Measurements from ENCODE around the gene DIAPH2.

Gene DIAPH2

DNA sequence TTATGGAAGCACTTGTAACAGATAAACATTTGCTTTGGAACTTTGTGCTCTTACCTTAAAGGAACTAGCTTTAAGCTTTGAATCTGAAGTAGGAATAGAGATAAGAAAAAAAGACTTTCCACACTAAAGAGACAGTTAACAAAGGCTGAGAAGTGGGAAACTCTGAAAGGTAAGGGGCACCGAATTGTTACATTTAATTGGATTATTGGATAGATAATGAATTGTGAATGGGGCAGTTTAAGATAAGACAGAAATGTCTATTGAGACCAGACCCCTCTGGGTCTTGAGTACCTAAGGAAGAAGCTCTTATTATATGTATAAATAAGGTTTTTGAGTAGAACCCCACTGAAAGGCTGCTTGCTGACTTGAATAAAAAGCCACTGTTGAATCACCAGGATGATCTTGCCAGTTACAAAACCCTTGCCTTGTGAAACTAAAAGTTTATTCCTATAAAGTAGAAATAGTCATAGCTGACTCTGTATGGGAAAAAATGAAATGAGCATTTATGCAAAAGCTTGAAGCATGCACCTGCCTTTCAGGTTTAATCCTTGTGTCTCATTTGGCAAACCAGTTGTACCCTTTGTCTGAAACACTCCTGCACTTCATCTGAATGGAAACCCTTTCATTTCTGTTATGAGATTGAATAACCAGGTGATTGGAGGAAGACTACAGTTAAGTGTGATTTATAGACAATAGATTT lies 622.3 kb downstream of the DIAPH2 start:
- no peak for DNase-seq (ENCODE audit: low read depth in 3 of 3)

- no peak for DNase-seq (ENCODE audit: low read depth in 3 of 3)
Measured at GRCh38 chrX:97308171-97308570, 623.5 kb downstream of the DIAPH2 start.

- DNase-seq (ENCODE audit: low read depth in 3 of 3) = no peak
Measured at GRCh38 chrX:97309487-97310116, 625.0 kb downstream of the DIAPH2 start.

- DNase-seq (ENCODE audit: low read depth in 3 of 3) = no peak
Measured at GRCh38 chrX:97310373-97310772, 625.7 kb downstream of the DIAPH2 start.

- no peak for DNase-seq (ENCODE audit: low read depth in 3 of 3)
Measured at GRCh38 chrX:97311066-97311778, 626.6 kb downstream of the DIAPH2 start.

- no peak for DNase-seq (ENCODE audit: low read depth in 3 of 3)
Measured at GRCh38 chrX:97314345-97314744, 629.7 kb downstream of the DIAPH2 start.

DNA sequence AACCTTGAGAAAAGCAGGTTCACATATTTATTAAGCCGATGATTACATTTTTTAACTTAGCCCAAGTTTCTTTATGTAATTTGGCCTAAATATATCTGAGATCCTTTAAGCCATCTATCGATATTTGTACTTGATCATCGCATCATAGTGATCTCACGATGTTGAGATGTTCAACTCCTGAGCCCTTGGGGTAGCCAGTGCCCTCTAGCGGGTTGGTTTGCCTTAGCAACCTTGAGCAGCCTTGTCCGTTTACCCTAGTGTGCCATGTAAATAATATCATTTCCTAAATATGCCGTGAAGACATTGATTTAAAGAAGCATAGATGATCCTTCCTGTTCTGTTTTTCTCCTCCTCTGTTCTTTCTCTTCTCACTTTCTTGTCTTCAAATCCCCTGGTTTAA lies 631.3 kb downstream of the DIAPH2 start:
- DNase-seq (ENCODE audit: low read depth in 3 of 3) = no peak

- no peak for DNase-seq (ENCODE audit: low read depth in 3 of 3)
Measured at GRCh38 chrX:97320305-97320704, 635.7 kb downstream of the DIAPH2 start.

DNA sequence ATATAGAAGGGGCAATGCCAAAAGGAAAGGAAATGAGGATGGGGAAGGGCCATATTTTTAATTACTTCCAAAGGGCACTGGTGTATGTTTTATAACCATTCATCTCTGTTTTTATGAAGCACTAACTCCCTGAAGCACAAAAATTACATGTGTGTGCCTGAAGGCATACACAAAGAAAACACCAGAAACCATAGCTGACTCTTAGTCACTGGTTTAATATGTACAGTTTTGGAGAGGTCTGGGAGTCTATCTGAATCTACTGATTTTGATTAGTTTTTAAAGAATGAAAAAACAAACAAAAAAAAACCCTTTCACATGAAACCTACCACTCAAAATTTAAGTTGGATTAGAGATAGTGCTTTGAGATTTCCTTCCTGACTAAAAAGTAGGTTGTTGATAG lies 637.8 kb downstream of the DIAPH2 start:
- no peak for DNase-seq (ENCODE audit: low read depth in 3 of 3)

GRCh38 chrX:97326456-97326855 lies 641.8 kb downstream of the DIAPH2 start:
- DNase-seq (ENCODE audit: low read depth in 3 of 3) = no peak

- DNase-seq (ENCODE audit: low read depth in 3 of 3) = no peak
Measured at GRCh38 chrX:97328853-97329390, 644.3 kb downstream of the DIAPH2 start.

DNA sequence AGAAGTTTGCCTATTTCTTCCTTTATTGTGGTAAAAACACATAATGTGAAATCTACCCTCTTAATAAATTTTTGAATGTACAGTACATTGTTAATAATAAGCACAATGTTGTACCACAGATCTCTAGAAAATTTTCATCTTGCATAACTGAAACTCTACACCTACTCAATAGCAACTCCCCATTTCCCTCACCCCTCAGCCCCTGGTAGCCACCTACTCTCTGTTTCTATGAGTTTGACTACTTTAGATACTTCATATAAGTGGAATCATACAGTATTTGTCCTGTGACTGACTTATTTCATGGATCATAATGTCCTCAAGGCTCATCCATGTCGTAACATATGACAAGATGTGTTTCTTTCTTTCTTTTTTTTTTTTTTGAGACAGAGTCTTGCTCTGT lies 645.5 kb downstream of the DIAPH2 start:
- no peak for DNase-seq (ENCODE audit: low read depth in 3 of 3)

- DNase-seq (ENCODE audit: low read depth in 3 of 3) = no peak
Measured at GRCh38 chrX:97332963-97333362, 648.3 kb downstream of the DIAPH2 start.

- no peak for DNase-seq (ENCODE audit: low read depth in 3 of 3)
Measured at GRCh38 chrX:97334850-97335249, 650.2 kb downstream of the DIAPH2 start.

DNA sequence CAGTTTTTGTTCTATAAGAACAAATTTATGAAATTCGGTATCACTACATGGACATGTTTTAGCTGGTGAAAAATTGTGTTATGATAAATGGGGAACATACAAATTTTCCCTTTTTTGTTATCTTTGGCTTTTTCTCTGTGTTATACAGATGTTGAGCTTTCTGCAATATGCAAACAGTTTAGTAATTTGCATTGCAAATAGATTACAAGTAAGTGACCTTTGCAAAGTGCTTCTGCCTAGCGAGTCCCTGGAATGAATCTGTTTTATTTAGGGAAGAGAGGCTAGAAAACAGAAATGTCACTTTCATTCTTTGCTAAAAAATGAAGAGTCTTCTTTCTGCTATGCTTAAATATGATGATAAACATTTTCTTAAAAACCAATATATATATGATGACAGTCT lies 660.1 kb downstream of the DIAPH2 start:
- no peak for DNase-seq (ENCODE audit: low read depth in 3 of 3)

DNA sequence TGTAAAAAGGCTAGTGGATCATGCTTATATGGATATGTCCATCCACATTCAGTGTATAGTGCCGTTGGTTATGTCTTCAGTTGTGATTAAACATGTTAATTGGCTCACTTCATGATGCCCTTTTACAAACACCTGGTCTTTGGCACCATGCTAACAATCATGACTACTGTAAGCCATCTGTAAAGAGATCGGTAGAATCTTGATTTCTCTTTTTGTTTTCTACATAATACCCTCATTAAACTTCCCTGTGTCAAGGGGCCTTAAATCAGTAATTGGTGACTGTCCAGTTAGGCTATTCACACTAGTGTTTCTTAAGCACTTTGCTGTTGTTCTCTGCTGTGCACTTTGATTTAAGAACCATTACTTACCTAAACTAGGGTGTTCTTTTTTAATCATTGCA lies 674.3 kb downstream of the DIAPH2 start:
- DNase-seq (ENCODE audit: low read depth in 3 of 3) = no peak

GRCh38 chrX:97363843-97364242 lies 679.2 kb downstream of the DIAPH2 start:
- no peak for DNase-seq (ENCODE audit: low read depth in 3 of 3)

GRCh38 chrX:97366237-97366636 lies 681.6 kb downstream of the DIAPH2 start:
- DNase-seq (ENCODE audit: low read depth in 3 of 3) = no peak

DNA sequence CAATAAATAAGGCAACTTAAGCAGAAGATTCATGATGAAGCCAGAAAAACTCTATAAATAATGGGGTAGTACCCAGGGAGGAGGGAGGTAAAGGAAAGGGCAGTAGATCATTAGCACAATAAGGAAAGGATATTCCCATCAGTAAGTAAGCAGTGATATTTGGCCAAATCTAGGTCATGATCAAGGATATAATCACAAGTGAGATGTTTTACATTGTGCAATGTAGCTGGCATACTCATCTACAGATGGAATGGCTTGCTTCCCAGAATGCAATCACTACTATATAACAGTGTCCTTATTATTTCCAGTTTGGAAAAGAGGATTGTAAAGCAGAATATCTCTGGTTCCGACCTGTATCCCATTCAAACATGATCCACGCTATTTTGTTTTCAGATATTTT lies 682.5 kb downstream of the DIAPH2 start:
- DNase-seq (ENCODE audit: low read depth in 3 of 3) = no peak

DNA sequence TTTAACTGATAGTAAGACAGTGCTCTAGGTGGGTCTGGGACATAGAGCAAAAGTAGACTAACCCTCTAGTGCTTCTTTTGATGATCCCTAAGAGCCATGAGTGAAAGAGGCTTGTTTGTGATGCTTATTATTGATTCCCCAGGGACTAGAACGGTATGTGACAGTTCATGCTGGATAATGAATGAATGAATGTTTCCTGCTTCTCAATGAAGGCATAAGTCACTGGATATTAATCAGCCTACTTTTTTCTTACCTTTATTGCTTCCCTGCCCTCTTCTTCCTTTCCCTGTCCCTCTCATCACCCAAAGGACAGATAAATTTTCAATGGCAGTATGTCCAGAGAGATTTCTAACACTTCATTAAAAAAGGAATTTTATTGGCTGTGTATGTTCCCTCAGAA lies 685.3 kb downstream of the DIAPH2 start:
- DNase-seq (ENCODE audit: low read depth in 3 of 3) = no peak

- DNase-seq (ENCODE audit: low read depth in 3 of 3) = no peak
Measured at GRCh38 chrX:97372001-97372766, 687.5 kb downstream of the DIAPH2 start.

DNA sequence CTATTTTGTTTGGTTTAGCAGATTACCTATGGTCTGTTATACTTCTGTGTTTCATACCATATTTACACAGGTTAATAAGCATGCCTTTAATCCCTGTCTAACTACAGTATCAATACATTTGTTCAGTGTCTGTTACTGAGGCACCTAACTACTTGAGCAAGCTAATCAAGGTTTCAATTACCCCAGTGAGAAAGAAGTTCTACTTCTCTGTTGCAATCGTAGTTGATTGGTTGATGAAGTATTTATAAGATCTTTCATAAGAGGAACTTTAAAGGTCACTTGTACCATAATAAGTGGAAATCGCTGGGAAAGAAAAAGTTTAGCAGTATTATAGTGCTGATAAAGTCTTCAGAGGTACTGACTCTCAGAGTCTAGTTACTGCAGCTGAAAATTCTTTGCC lies 689.6 kb downstream of the DIAPH2 start:
- DNase-seq (ENCODE audit: low read depth in 3 of 3) = no peak
